Stimulated activated CD4-positive, alpha-beta T cell treated with anti-CD3 and anti-CD28 coated beads, Interleukin-4, amount 100 ng/mL, for 24 hours (primary cell): ENCODE results near the gene ACAP3.
A peak's percentile ranks its signal among the peaks of the same experiment; 100 is the strongest.
"Not testable (repeated sequence)": the region's sequence is repeated elsewhere in the genome, so short reads cannot be mapped to it uniquely, and the experiment has no call there.

ENCODE experiments used
- DNase-seq: peaks from one replicate; pipeline ENCODE4 v3.0.0-alpha.2; 2020

Gene ACAP3

GRCh38 chr1:1260843-1261560 is 46.7 kb downstream of the ACAP3 start:
- no peak for DNase-seq

DNA sequence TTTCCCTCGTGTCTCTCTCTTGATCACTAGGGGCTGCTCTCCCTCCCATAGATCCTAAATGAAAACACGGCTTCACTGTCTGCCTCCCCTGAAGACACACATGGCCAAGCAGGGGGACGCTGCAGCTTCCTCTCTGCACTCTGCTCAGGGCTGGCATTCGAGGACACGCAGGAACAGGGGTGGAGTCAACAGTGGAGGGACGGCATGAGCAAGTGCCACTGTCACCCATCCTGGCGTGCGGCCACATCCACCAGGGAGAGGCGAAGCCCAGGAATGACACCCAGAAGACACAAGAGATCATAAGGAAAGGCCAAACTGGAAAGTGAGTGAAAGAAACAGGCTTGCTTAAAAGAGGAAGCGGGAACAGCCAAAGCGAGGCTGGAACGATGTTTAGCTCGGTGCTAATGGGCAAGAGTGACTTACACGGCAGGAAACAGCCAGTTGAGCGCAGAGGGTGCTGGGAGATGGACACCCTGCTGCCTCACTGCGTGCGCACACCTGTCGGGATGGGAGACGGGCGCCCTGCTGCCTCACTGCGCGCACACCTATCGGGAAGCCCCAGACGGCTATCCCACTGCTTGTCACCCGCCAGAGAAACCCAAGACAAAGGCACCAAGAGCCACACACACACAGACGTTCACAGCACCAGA is 47.7 kb downstream of the ACAP3 start:
- no peak for DNase-seq

- DNase-seq, result no peak
These were observed 48.2 kb downstream of the ACAP3 start for GRCh38 chr1:1259540-1259939.

DNA sequence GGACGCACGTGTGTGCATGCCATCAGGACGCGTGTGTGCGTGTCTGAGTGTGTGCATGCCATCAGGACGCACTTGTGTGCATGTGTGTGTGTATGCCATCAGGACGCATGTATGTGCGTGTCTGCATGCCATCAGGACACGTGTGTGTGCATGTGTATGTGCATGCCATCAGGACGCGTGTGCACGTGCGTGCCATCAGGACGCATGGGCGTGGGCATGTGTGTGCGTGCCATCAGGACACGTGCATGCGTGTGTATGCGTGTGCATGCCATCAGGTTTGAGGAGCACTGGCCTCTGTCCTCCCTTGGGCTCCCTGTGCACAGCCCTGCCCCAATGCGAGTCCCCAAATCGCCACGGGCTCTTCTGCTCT is 48.6 kb downstream of the ACAP3 start:
- DNase-seq, result no peak

DNA sequence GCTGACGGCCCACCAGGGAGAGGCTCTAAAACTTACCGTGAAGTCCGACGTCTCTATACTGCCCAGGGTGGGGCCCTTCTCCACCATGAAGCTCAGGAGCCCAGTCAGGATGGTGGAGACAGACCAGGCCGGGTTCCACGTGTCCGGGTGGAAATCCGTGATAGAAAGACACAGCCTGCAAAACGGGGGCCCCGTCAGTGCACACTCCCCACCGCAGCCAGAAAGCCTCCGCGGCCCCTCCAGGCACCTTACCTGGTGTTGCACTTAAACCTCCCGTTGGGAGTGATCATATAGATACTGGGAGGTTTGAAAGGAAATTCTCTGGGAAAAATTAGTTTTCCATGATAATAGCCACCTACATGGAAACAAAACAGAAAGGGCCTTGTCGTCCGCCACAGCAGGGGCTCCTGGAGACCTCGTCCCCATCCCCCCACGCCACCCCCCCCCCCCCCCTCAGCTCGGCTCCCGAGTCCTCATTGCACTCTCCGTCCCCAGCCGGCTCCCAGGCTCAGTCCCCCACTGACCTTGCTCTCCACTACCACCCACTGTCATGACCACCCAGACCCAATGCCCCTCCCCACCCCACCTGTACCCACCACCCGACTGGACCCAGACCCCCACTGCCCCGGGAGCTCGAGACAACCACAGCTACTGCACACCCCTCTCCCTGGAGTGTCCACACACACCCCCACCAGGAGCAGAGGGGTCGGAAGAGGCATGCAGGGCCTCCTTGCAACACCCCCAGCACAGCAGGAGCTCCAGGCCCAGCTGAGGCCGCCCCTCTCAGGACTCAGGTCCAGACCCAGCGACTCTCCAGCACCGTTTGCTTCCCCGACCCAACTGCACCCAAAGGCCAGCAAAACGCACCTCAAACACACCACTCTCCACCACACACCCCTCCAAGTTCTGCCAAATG is 50.5 kb downstream of the ACAP3 start:
- no peak for DNase-seq

- no peak for DNase-seq
These were observed 52.1 kb downstream of the ACAP3 start for GRCh38 chr1:1255611-1256010.

GRCh38 chr1:1255078-1255477 is 52.7 kb downstream of the ACAP3 start:
- no peak for DNase-seq

GRCh38 chr1:1254667-1254998 is 53.1 kb downstream of the ACAP3 start:
- DNase-seq, result no peak

- DNase-seq, result no peak
These were observed 53.6 kb downstream of the ACAP3 start for GRCh38 chr1:1253972-1254666.

DNA sequence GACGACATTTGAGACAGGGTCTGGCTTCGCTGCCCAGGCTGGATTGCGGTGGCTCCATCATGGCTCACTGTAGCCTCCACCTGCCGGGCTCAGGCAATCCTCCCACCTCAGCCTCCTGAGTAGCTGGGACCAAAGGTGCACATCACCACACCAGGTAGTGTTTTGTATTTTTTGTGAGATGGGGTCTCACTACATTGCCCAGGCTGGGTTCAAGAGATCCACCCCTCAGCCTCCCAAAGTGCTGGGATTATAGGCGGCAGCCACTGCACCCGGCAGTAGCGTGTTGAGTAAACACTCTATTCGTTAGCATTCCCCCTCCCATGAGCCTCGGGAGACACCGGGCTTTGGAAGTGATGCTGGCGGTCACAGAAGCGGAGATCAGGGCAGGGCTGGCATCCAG is 54.4 kb downstream of the ACAP3 start:
- no peak for DNase-seq

DNA sequence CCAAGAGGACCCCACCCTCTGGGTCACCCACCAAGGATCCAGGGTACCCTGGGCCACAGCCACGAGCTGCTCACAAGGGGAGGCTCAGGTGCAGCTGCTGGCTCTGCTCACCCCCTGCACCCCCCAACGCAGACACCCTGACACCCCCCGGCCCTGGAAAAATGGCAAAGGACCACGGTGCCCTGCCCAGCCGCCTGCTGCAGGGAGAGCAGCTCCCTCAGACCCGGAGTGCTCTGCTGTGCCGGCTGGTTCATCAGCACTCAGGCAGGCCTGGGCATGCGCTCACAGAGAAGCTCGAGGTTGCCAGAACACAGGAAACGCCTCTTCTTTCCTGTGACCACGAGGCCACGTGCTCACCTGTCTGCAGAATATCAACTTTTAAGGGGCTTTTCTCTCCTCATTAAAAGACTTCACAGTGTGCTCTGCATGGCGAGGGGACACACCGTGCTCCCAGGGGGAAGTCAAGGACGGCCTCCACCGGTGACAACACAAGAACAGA is 56.9 kb downstream of the ACAP3 start:
- DNase-seq, result peak; percentile 70

- DNase-seq, result not testable (repeated sequence)
These were observed 59.5 kb downstream of the ACAP3 start for GRCh38 chr1:1248009-1248913.

GRCh38 chr1:1247341-1247913 is 60.3 kb downstream of the ACAP3 start:
- no peak for DNase-seq

- DNase-seq, result no peak
These were observed 61.0 kb downstream of the ACAP3 start, which contains the start of gene C1QTNF12 for GRCh38 chr1:1246577-1247340. TSS of gene C1QTNF12 (minus strand) at chr1:1246722. CDS start at chr1:1246690, 32 bp downstream.

- DNase-seq, result no peak
These were observed 61.7 kb downstream of the ACAP3 start for GRCh38 chr1:1245817-1246576.

- DNase-seq, result no peak
These were observed 62.4 kb downstream of the ACAP3 start for GRCh38 chr1:1245178-1245816.

DNA sequence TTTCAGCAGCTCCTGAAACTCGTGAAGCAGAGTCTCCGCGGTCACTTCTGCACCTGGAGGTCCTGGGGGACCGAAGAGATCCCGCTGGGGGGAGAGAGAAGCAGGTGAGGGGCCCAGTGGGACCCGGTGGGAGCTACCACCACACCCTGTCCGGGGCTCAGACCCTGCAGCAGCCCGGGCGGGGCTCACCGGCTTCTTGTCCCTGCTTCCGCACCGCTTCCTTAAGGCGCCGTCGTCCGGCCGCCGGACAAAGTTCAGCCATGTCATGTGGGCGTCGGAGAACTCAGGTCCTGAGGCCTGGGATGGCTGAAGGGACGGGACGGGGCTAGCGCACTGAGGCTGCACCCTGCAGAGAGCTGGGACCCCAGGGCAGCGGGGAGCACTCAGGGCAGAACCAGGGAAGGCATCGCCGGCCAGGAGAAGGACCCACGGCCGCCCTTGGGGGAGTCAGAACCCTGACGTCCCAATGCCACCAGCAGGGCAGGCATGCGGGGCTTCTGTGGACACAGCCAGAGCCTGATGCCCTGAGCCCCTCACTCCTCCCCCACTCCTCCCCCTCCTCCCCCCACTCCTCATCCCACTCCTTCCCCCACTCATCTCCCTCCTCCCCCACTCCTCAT is 63.4 kb downstream of the ACAP3 start:
- no peak for DNase-seq

- DNase-seq, result no peak
These were observed 63.9 kb downstream of the ACAP3 start for GRCh38 chr1:1243807-1244191.

GRCh38 chr1:1243266-1243660 is 64.5 kb downstream of the ACAP3 start:
- no peak for DNase-seq
